HT-29 (cell line): Measurements from ENCODE around the gene MRE11. TPM values are rescaled to one million over a fixed set of nuclear protein-coding genes. Genes with fewer than 3 reads are reported as not detected.
"Not testable (repeated sequence)": the region's sequence is repeated elsewhere in the genome, so short reads cannot be mapped to it uniquely, and the experiment has no call there.

Experiments used
- DNase-seq: peaks from one replicate; pipeline ENCODE4 v3.0.0-alpha.2; 2015; ENCODE audit warnings: low spot score
- small RNA-seq: library from RNA; depleted of rRNA; stranded (forward); fragments of <200 nt; gene quantifications from one replicate; pipeline ENCODE3, GENCODE V24; 2014
- total RNA-seq: library from RNA; depleted of rRNA; stranded (reverse); fragments of >200 nt; shearing (Covaris generic); gene quantifications from 2 replicates; pipeline ENCODE4 v1.2.3, GENCODE V29; 2014; rRNA removed

MRE11 gene
- total RNA-seq, 1 experiment from 2014 or later: 17.9 TPM

DNA sequence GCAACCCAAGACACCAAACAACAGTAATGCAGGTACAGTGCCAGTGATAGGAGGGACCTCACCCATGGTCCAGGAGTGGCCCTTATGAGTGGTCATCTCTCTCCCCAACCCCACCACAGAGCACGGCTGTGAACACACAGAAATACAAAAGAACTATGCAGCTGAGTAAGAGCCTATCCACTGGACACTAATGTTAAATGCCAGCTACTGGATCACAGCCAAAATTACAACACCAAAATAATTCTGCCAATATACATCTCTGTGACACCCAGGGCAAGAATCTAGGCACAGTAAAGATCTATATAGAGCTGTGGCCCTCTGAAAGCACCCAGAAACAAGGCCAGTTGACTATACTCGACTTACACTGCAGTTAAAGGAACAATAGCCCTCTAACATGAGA, 69.6 kb downstream of the MRE11 start:
- DNase-seq: no peak

DNA sequence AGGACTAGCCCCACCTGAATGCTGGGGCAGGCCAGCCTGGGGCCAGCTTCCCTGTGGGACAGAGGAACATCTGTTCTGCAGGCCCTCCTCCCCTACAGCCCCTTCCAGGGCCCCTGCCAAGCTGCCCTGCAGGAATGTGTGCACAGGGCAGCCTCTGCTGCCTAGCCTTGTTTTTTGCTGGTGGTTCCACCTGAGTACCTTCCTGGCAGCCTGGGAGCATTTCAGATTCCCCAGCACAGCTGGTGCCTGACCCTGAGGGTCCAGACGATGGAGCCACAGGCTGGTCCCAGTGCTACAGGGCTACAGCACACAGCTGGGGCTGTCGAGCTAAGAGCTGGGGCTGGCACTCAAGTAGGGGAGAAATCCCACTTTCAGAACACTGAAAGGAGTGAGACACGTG, 70.1 kb downstream of the MRE11 start:
- no peak for DNase-seq

DNA sequence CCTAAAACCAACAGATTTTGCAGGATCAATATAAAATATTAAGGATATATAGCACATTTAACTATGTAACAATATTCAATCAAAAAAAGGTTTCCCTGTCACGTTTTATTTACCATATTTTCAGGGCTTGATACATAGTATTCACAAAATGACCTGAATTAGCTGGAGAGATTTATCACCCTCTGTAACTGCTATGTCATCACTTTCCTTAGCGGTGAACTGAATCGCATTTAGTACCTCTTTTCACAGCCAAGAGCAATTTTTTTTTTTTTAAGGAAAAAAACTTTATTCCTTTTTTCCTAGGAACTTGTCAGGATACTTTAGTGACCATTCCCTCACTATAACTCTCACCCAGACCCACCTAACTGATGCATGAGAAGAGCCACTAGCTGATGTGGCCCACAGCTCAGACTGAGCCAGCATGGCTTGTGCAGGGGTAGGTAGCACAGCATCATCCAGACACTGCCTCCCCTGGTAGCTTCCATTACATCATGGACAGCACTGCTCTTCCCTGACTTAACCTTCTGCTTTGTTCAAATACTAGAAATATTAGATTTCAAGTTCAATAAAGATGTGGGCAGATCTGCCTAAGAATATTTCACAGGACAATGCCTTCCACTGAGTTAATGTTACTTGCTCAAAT, 75.4 kb downstream of the MRE11 start:
- no peak for DNase-seq

DNA sequence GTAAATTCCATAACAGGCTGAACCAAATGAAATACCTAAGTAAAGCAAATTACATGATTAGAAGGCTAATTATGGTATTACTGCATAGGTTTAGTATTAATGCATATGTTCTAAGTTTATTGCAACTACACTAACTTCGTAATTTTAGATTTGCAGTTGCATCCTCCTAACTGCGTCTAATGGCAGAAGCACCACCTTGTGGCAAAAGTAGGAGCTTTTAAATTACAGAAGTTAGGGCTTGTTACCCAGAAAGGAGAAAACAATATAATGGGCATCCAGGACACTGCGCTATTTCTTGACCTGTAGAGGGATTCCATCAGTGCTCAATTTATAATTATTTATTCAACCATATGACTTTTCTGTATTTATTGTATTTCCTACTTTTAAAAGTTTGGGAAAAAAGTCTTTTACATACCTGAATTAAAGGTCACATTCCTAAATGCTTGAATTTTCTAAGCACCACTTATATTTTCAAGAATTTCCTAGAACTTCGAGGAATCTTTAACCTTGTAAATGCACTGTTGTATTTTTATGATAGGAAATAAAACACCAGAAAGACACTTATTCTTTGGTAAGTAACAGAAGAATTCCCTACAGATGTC, 76.2 kb downstream of the MRE11 start:
- peak; percentile 63 for DNase-seq

DNA sequence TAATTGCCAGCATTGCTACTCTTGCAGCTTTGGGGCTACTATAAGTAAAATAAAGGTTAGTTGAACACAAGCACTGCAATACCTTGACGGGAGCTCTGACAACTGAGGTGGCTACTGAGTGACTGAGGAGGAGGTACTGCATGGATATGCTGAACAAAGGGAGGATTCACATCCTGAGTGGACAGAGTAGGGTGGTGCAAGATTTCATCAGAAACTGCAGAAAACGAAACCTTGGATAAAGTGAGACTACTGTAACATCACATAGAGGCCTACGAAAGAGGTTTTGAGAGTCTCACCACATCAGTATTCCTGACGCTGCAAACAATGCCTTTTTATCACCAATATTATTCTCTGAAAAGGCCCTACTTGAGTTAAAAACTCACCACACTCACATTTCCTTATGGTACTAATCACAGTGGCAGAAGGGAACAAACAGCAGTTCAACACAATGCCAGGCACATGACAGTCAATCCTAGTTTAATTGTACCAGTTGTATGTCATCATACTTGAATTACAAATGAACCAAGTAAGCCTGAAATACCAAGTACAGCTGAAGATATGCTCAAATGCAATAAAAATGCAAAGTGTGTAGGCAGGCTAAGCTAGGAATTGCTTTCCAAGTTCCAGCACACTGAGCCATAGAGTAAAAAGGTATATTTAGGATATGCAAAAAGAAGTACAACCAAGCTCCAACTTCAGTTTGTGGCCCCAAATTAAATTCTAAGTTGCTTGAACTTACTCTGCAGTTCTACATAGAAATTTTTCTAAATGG, 88.4 kb downstream of the MRE11 start:
- peak; percentile 22 for DNase-seq

DNA sequence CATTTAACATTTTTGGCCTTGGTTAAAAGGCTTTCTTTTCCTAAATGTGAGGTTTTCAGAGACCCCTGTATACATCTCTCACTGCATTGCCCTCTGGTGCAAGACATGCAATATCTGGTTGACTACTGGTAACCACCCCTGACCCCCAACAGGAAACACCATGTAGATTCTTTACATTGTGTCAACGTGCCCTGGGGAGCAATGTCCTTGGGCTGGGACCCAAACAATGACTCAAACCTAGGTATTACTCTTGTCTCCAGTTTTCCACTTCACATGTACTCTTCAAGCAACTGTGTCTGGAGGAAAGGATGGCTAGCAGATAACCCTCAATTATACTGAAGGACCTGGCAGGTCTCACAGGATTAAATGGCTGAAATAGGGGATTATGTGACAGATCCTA, 91.3 kb downstream of the MRE11 start:
- DNase-seq: no peak

DNA sequence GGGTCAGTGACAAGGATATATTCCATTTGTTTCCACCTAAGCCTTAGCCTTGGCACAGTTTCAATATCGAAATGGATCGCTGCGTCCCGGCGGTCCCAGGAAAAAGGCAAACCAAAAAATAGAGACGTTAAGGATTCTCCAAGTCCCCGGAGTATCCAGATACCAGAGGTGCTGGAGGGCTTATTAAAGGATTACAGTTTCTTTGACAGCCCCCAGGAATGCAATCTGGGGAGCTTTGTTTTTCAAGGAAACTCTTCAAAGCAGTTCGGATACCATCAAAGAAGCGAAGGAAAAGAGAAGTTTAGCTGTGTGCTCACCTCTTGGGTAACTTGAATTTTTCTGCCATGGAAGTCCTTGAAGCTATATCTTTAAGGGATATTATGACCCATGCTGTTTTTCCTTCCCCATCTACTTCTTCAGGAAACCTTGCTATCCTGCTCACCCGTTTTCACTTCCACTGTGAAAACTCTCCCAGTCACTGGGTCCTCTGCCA, 91.8 kb downstream of the MRE11 start:
- no peak for DNase-seq

DNA sequence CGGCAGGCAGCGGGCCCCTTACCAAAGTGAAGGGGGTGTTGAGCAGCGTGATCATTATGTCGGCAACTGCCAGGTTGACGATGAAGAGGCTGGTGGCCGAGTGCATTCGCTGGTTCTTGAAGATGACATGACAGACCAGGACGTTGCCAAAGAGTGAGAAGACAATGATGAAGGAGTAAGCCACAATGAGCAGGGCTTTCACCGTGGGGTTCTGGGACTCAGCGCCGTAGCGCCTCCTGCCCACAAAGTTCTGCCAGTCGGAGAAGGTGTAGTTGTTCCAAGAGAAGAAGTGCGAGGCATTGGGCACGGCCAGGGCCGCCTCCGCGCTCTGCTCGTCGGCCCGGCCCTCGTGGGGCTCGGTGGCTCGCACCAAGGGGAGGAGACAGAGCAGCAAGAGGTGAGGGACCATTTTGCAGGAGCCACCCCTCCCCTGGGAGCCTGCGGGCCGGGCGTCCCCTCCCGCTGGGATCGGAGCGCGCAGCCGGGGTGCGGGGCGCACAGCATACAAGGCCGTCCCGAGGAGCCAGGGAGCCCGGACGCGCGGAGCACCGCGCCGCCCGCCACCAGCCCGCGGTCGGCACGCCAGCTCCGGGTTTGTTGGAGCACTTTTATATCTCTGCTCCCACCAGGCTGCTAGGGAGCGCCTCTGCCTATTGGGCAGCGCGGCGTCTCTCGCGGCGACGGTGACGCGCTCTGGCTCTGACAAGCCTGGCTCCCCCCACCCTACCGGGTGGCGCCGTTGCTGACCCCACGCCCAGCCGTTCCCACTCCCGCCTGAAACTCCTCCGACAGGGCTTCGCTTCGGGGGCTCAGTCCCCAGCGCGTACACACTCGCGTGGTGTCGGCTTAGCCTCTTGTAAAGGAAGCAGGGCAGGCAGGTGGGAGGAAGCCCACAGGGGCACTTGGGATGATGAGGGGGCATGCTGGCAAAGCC, 92.5 kb downstream of the MRE11 start, which contains the start of gene GPR83:
TSS of gene GPR83 (minus strand) at position 581 of the 934 bp plus-strand sequence. CDS start at position 409, 172 bp downstream.
- no peak for DNase-seq

DNA sequence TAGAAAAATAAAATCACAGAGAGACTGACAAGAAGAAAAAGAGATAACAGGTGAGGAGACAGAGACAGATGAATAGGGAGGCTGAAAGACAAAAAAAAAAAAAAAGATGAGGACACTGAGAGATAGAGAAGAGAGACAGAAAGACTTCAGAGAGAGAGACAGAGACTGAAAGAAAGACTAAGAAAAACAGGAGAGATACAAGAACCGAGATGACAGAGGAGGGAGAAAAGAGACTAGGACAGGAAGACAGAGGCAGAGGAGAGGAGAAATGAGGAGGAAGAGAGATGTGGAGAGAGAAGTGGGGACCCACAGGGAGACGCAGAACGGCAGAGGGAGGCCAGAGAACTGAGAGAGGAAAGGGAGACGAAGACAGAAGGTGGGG, 93.2 kb downstream of the MRE11 start:
- DNase-seq: no peak

DNA sequence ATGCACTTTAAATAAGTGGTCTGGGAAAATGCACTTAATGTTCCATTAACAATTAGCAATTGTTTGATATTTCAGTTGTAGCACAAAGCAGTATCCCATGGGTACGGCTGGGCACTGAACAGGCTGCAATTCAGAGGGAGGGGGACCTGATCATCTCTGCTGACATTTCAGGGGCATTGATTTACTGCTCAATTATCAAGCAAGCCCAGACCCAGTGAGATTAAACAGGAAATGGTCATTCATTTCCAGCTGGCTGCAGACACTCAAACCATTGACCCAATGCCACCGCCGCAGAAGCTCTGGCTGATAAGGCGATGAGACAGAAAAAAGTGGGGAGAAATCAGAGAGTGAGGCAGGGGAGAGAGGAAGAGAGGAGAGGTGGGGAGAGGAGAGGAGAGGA, 93.6 kb downstream of the MRE11 start:
- no peak for DNase-seq

DNA sequence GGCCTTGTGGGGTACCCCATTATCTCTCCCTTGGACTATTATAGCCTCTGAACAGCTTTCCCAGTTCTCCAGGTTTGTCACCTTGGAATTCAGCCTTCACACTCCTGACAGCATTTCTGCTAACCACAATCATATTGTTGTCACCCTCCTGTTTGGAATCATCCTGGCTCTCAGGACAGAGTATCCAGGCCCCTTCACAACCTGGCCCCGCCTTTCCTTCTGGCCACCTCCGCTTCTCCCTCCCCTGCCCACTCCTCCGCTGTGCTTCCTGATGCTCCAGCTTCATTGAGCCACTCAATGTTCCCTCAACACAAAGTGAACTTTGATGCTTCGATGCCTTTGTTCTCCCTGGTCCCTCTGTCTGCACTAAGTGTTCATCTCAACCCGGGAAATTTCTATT, 95.5 kb downstream of the MRE11 start:
- DNase-seq: no peak

DNA sequence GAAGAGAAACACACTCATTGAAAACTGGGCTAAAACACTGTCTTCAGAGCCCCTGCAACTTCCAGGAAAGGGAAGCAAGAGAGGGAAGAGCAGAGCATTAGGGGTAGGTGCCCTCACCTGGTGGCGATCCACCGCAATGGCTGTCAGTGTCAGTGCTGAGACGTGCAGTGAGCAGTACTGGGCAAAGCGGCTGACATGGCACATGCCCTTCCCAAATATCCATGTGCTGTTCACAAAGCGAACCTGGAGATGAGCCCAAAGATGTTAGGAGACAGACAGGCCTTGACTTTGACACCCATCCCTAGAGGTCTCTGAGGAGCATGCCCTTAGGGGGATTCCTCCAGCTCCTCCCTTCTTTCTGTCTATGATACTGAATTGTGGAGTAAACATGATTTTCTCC, 97.4 kb downstream of the MRE11 start:
- DNase-seq: no peak

DNA sequence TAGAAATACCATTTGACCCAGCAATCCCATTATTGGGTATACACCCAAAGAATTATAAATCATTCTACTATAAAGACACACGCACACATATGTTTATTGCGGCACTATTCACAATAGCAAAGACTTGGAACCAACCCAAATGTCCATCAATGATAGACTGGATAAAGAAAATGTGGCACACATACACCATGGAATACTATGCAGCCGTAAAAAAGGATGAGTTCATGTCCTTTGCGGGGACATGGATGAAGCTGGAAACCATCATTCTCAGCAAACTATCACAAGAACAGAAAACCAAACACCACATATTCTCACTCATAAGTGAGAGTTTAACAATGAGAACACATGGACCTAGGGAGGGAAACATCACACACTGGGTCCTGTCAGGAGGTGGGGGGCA, 101.7 kb downstream of the MRE11 start:
- not testable (repeated sequence) for DNase-seq

DNA sequence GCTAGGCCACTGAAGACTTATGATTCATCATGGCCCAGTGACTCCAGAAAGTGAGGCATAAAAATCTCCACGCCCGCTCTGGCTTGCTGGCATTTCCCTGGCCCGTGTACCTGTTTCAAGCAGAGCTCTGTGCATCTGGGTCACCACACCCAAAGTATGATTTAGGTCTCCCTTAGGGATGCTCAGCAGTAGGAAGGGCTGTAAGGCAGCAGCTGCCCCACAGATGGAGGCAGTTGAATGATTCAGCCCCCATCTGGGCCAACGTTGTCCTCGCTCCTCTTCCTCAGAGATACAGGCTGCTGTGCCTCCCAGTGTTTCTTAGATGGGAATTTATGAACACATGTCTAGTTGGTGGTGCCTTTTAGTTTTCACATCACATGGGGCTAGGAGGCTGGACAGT, 114.0 kb downstream of the MRE11 start:
- no peak for DNase-seq

DNA sequence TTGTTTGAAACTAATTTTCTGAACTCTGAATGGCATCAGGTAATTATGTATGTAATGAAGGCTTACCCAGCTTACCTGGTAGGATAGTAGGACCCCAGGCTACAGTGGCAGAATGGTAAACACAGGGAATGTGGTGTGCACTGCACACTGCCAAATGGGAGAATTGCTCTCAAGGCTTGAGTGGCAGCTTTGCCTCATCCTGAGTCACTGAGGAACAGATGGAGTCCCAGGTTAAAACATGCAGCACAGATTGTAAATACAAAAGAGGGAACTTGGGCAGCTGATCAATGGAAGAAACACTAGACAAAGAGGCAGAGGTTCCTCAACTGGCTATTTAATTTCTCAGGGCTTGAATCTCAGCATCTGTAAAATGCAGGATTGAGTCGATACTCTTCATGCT, 116.8 kb downstream of the MRE11 start:
- DNase-seq: no peak

DNA sequence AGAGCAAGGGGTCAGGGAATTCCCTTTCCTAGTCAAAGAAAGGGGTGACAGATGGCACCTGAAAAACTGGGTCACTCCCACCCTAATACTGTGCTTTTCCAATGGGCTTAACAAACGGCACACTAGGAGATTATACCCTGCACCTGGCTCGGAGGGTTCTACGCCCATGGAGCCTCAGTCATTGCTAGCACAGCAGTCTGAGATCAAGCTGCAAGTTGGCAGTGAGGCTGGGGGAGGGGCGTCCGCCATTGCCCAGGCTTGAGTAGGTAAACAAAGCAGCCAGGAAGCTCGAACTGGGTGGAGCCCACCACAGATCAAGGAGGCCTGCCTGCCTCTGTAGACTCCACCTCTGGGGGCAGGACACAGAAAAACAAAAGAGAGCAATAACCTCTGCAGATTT, 123.1 kb downstream of the MRE11 start:
- DNase-seq: not testable (repeated sequence)

Small RNA genes lying within 50 kb of the gene (small RNA-seq; reads per million reads assigned to genes)
- gene MIR548L: not detected

Other genes with a start within 250 kb of the MRE11 start
- not detected in 2 replicates for gene IZUMO1R, start 189.3 kb downstream of the MRE11 start, total RNA-seq
- 0.05 TPM in 1 of 2 replicates, not detected in the other for gene GPR83, start 92.4 kb downstream of the MRE11 start, total RNA-seq
- gene ANKRD49, start 140 bp upstream of the MRE11 start, total RNA-seq: 4.3 and 7.5 TPM in 2 replicates
- gene C11orf97, start 18.6 kb upstream of the MRE11 start, total RNA-seq: not detected in 2 replicates
- gene FUT4, start 50.1 kb upstream of the MRE11 start, total RNA-seq: 54.4 and 55.1 TPM in 2 replicates
- 4.0 and 8.7 TPM in 2 replicates for gene PIWIL4, start 73.5 kb upstream of the MRE11 start, total RNA-seq